ENCODE data around the gene SLC30A3.

DNA sequence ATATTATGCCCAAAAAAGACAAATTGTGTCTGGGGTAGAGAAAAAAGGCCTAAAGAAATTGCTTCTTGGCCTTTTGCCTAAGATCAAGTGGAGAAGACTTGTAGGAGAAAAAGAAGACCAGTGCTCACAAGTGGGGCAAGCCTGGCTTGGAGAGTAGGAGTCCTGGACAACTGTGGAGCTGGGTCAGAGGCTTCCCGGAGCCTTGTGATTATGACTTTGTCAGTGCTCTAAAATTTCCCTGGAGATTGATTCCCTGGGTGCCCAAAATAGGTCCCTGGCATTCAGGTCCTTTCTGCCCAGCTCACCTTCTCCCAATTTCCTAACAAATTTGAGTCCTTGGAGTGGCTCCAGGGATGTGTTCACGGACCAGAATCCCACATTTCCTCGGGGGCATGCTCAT lies 18.6 kb upstream of the SLC30A3 start:
- TF ChIP-seq EZH2 (IDR thresholded peaks at IDR 0.05; ENCODE audit: insufficient read depth, low read length) (no peak), CTCF (IDR thresholded peaks at IDR 0.05; ENCODE audit: insufficient read depth, low read depth, low read length) (no peak)
